ES-I3 (cell line): ENCODE measurements around the gene EMP1.
"Not testable (repeated sequence)": the region's sequence is repeated elsewhere in the genome, so short reads cannot be mapped to it uniquely, and the experiment has no call there.

ENCODE experiments used
- H3K36me3 ChIP-seq: 2 replicates; pipeline ENCODE4 v1.6.1; 2013; ENCODE audit warnings: mild to moderate bottlenecking, low read length, control low read depth, moderate library complexity; ENCODE audit not compliant: insufficient read depth
- H3K4me1 ChIP-seq: 2 replicates; pipeline ENCODE4 v1.6.1; 2013; ENCODE audit warnings: mild to moderate bottlenecking, control low read depth, low read length; ENCODE audit not compliant: insufficient read depth
- H3K9ac ChIP-seq: 2 replicates; pipeline ENCODE4 v1.6.1; 2013; ENCODE audit warnings: low read depth, mild to moderate bottlenecking, low read length, moderate library complexity
- H3K9me3 ChIP-seq: 2 replicates; pipeline ENCODE4 v1.6.1; 2013; ENCODE audit warnings: mild to moderate bottlenecking, low read length, moderate library complexity; ENCODE audit not compliant: control insufficient read depth, insufficient read depth

The EMP1 gene

DNA sequence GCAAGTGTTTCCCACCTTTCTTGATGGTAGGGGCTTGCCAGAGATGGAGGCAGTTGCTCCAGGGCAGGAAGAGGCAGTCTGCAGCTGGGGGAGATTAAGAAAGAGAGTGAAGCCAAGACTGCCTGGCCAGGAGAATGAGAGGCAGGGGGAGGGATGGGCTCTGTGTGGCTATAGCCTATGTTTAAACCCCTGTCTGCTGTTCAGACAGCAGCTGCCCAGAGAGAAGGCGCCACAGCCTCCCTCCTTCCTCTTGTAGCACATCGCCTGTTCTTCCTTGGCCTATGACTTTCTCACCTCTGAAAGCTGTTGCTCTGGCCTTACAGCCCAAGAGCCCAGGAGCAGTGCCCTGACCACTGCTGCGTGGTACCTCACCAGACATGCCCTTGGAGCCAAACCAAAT, 61.7 kb downstream of the EMP1 start:
- Histone ChIP-seq H3K4me1 (peaks cover 32% of the 10 kb centered on the region), H3K9me3 (no peaks in the 10 kb centered on the region), H3K36me3 (no peaks in the 10 kb centered on the region), H3K9ac (no peak overlapping the region)

DNA sequence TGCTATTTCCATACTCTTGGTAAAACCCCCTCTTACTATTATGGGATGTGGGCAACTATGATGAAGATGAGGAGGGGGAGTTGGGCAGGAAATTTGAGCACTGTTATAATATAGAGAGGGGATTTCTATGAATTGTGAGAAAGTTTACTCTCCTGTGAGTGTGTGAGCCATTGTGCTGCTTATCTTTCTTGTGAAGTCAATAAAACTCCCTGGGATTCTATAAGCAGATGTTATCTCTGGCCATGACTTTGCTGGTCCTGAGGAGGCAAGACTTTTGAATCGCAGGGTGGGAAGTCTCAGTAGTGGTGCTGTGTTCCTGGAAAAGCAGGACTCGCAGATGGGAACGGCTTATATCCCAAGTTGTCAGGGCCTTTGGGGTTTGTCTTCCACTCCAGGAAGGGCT, 62.2 kb downstream of the EMP1 start:
- Histone ChIP-seq H3K36me3 (no peaks in the 10 kb centered on the region), H3K4me1 (peaks cover 32% of the 10 kb centered on the region), H3K9me3 (no peaks in the 10 kb centered on the region), H3K9ac (no peak overlapping the region)

DNA sequence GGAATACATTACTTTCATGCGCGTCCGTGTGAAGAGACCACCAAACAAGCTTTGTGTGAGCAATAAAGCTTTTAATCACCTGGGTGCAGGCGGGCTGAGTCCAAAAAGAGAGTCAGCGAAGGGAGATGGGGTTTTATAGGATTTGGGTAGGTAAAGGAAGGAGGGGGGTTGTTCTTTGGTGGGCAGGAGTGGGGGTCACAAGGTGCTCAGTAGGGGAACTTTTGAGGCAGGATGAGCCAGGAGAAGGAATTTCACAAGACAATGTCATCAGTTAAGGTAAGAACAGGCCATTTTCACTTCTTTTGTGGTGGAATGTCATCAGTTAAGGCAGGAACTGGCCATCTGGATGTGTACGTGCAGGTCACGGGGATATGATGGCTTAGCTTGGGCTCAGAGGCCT, 63.1 kb downstream of the EMP1 start:
- peaks cover 24% of the 10 kb centered on the region for H3K4me1 ChIP-seq
- not testable (repeated sequence) for H3K9me3 ChIP-seq, H3K9ac ChIP-seq, H3K36me3 ChIP-seq

DNA sequence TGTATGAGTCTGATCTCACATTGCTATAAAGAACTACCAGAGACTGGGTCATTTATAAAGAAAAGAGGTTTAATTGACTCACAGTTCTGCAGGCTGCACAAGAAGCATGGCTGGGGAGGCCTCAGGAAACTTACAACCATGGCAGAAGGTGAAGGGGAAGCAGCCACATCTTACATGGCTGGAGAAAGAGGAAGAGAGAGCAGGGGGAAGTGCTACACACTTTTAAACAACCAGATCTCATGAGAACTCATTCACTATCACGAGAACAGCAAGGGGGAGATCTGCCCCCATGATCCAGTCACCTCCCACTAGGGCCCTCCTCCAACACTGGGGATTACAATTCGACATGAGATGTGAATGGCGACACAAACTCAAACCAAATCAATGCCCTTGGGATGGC, 71.3 kb downstream of the EMP1 start:
- H3K36me3 ChIP-seq, H3K9ac ChIP-seq, H3K9me3 ChIP-seq, H3K4me1 ChIP-seq: not testable (repeated sequence)

DNA sequence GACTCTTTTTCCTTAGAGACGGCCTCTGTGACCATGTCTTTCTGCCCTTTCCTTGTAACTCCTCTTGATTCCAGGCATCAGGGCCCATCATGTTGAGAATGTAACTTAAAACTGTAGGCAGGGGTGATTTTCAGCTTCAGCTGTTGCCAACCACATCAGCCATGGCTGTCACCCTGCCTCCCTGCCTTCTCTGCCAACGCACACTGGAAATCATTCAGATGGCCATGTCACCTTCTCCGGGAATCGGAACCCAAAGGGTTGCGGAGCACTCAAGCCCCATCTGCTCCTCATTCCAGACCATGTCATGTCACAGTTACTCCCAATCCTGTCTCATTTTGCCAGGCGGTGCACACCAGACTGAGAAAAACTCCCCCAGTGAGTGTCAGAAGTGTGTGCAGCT, 72.1 kb downstream of the EMP1 start:
- H3K4me1 ChIP-seq: peaks cover 5% of the 10 kb centered on the region; the same call in 1 of the 2 replicates
- H3K9me3 ChIP-seq: no peaks in the 10 kb centered on the region
- no peaks in the 10 kb centered on the region for H3K36me3 ChIP-seq
- H3K9ac ChIP-seq: no peak overlapping the region
